Fibroblast of the aortic adventitia (primary cell): ENCODE results near the gene DQX1. TPM values are rescaled to one million over a fixed set of nuclear protein-coding genes. Genes with fewer than 3 reads are reported as not detected.

Source experiments
- DNase-seq: peaks from one replicate; pipeline ENCODE4 v3.0.0-alpha.2; 2010; ENCODE audit warnings: low read depth
- H3K4me3 ChIP-seq: 2 replicates; pipeline ENCODE4 v1.5.1; 2011; ENCODE audit warnings: low read depth, mild to moderate bottlenecking, control low read depth, low read length, moderate library complexity
- CTCF ChIP-seq: IDR thresholded peaks from 2 replicates; pipeline ENCODE4 v1.5.1; 2011; ENCODE audit warnings: mild to moderate bottlenecking, low read length, control low read depth, inconsistent platforms; ENCODE audit not compliant: insufficient read depth
- total RNA-seq: library from RNA; depleted of rRNA; stranded (reverse); fragments of >200 nt; gene quantifications from 2 replicates; pipeline ENCODE4 v1.2.3, GENCODE V29; 2012; ENCODE audit warnings: low replicate concordance

DQX1 gene
- total RNA-seq, 1 donor: 0.27 TPM

DNA sequence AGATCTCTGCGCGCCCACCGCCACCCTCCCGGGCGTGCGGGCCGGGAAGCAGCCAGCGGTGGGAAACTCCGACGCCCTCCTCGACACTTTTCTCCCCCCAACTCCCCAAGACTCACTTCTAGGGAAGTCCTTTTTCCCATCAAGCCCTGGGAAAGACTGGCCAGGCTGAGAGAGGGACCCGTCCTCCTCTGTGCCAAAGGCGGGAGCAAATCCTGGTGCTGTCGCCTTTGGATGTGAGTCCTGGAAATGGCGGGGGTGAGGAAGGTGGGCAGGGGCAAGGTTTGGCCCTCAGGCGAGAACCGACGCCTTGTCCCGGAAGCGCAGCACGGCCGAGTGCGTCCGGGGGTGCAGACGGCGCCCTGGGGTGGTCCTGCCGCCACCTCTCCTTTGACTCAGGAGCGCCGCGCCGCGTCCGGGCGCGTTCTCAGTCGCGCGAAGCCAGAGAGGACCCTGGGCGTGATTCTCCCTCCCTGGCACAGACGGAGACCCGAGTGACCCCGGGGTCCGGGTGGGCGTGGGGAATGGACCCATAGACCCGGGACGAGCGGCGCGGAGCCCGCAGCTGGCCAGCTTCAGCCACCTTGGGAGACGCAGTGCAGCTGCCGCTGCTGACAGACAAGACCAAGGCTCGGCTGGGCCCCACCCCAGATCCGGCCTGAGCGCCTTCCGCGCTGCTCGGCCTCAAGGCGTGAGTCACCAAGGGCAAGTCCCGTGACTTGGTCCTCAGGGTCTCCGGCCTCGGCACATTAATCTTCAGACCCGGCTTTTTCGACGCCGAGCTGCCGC lies 23.1 kb downstream of the DQX1 start:
- peak; percentile 86 for DNase-seq
- peak overlapping the region; percentile 69 for H3K4me3 ChIP-seq
- TF ChIP-seq CTCF: peak; percentile 29

GRCh38 chr2:74502147-74502719 lies 23.8 kb downstream of the DQX1 start:
- no peak for TF ChIP-seq CTCF
- peak overlapping the region; percentile 69 for H3K4me3 ChIP-seq
- no peak for DNase-seq

DNA sequence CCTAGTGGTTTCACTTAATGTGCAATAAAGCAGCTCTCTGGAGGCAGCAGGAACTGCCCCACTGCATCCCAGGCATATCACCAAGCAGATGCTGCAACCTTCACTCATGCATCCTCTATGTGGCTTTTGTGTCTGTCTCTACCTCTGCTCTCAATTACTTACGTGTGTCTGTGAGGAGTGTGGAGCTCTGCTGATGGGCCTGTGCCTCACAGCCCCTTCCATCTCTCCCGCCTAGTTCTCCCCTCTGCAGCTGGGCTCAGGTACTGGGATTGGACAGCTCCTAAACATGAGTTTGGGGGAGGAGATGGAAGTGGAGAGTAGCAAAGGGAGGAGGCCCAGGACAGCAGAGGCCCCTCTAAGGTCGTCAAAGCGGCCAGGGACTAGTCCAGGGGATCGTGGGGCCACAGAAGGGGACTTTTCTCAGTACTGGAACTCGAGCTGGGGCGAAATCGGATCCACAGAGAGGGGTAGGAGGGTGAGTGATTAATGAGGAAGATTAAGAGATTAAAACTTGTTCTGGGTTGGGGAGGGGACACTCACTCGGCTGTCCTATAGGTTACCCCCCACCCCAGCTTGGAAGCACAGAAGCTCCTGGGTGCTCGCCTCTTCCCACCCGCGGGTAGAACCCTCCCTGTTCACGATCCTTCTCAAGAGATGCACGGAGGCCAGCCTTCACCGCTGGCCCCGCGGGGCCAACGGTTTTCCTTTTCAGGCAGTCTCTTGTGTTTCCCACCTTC lies 24.5 kb downstream of the DQX1 start:
- no peak overlapping the region for H3K4me3 ChIP-seq
- no peak for DNase-seq

DNA sequence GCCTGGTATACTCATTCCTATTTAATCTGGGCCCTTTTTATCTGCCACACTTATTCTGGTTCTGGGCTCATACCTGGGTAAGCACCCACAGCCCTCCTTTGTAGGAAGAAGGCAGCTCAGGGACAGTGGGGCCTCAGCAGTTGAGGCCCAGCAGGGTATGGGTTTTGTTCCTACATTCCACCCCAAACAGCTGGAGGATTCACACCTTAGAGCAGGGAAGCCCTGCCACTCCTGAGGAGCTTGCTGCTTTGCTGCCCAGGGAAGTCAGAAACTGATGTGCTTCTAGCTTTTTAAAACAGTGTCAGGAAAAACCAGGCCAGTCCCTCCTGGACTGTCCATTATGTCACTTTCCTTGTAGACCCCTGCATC lies 25.5 kb downstream of the DQX1 start:
- TF ChIP-seq CTCF: no peak
- no peak for DNase-seq
- no peak overlapping the region for H3K4me3 ChIP-seq

More for the DNA sequence above, 24.5 kb downstream of the DQX1 start:
- TF ChIP-seq CTCF: no peak

- no peak for DNase-seq
- no peak overlapping the region for H3K4me3 ChIP-seq
- no peak for TF ChIP-seq CTCF
Measured at GRCh38 chr2:74499940-74500577, 26.0 kb downstream of the DQX1 start.

GRCh38 chr2:74499267-74499939 lies 26.6 kb downstream of the DQX1 start, which contains the start of gene LBX2:
Gene LBX2, minus strand, starts transcription at chr2:74499603. Its CDS starts 66 bp downstream, at chr2:74499537.
- no peak for DNase-seq
- no peak for TF ChIP-seq CTCF

More at GRCh38 chr2:74499267-74499939, 26.6 kb downstream of the DQX1 start, which contains the start of gene LBX2:
- peak within 1 kb of the TSS; percentile 49 for H3K4me3 ChIP-seq
